Measurements from ENCODE around the gene SOX5. TPM values are rescaled to one million over a fixed set of nuclear protein-coding genes. Genes with fewer than 3 reads are reported as not detected.
A peak's percentile ranks its signal among the peaks of the same experiment; 100 is the strongest.

SOX5 gene
- total and polyA plus RNA-seq, 9 of the 15 experiments (the other 6 are each of a cell fraction or from before 2014, with no cell fraction given) = 8.3 to 16.5 (median 11.9) TPM

DNA sequence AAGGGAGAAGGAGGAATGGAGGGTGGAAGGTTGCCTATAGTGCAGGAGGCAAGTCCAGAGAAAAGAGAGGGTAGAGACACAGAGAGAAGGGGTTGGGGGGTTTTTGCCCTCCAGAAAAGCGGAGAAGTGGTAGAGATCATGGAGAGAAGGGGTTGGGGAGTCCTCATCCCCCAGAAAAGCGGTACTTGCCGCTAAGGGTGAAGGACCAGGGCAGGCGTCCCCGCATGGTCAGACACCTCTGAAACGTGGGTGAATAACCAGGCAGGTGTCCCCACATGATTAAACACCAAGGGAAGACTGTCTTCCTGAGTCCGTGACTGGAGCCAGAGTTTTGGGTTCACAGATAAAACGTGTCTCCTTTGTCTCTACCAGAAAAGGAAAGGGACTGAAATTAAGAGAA, 439.0 kb downstream of the SOX5 start:
- intact Hi-C loops (cut with micrococcal nuclease) = loop anchor here (2.0 kb wide), 1 partner anchor 212 kb away; no protein-coding TSS in a partner anchor
- ChIA-PET POLR2A (interaction anchor here (2.0 kb wide), 1 partner anchor 7 kb away, joined by 6 read pairs; no protein-coding TSS in a partner anchor), CTCF (ENCODE audit: low intra/inter-chr PET ratio) (no interaction called here)
- H4K20me1 ChIP-seq (replicated peaks; ENCODE audit: control insufficient read depth, insufficient read depth, low read length) = no peaks in the 10 kb centered on the region
- peak overlapping the region; percentile 46 to 77; a peak in 3 of 4 replicates for H3K9ac ChIP-seq (ENCODE audit: insufficient read depth in 1 of 2, low read depth in 2 of 2, low read length in 2 of 2)
- peaks cover 5% of the 10 kb centered on the region; the same call in 1 of the 3 replicates for H3K36me3 ChIP-seq (ENCODE audit: control insufficient read depth, insufficient read depth, low read length)
- BruUV-seq (replicated peaks) = no TSS peak
- peak overlapping the region; percentile 79 for H3K27ac ChIP-seq (ENCODE audit: extremely low read depth, low read depth, low read length)
- DNase-seq (ENCODE audit: extremely low read depth in 1 of 4, low spot score in 3 of 4) = peak in 1 of 4 experiments; percentile 45
- TF ChIP-seq L3MBTL2 (IDR thresholded peaks at IDR 0.05) (peak; percentile 41; the same call in 1 of the 2 replicates), JUNB (CRISPR knock-in tag; conservative IDR thresholded peaks at IDR 0.05) (no peak)
- TF ChIP-seq, protein P1, sequence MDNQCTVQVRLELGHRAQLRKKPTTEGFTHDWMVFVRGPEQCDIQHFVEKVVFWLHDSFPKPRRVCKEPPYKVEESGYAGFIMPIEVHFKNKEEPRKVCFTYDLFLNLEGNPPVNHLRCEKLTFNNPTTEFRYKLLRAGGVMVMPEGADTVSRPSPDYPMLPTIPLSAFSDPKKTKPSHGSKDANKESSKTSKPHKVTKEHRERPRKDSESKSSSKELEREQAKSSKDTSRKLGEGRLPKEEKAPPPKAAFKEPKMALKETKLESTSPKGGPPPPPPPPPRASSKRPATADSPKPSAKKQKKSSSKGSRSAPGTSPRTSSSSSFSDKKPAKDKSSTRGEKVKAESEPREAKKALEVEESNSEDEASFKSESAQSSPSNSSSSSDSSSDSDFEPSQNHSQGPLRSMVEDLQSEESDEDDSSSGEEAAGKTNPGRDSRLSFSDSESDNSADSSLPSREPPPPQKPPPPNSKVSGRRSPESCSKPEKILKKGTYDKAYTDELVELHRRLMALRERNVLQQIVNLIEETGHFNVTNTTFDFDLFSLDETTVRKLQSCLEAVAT (IDR thresholded peaks at IDR 0.05) = 0 out of 4 replicates have a peak, but pooled peaks of 1 of the 2 experiments have one; percentile 7
- TF ChIP-seq, protein P2, sequence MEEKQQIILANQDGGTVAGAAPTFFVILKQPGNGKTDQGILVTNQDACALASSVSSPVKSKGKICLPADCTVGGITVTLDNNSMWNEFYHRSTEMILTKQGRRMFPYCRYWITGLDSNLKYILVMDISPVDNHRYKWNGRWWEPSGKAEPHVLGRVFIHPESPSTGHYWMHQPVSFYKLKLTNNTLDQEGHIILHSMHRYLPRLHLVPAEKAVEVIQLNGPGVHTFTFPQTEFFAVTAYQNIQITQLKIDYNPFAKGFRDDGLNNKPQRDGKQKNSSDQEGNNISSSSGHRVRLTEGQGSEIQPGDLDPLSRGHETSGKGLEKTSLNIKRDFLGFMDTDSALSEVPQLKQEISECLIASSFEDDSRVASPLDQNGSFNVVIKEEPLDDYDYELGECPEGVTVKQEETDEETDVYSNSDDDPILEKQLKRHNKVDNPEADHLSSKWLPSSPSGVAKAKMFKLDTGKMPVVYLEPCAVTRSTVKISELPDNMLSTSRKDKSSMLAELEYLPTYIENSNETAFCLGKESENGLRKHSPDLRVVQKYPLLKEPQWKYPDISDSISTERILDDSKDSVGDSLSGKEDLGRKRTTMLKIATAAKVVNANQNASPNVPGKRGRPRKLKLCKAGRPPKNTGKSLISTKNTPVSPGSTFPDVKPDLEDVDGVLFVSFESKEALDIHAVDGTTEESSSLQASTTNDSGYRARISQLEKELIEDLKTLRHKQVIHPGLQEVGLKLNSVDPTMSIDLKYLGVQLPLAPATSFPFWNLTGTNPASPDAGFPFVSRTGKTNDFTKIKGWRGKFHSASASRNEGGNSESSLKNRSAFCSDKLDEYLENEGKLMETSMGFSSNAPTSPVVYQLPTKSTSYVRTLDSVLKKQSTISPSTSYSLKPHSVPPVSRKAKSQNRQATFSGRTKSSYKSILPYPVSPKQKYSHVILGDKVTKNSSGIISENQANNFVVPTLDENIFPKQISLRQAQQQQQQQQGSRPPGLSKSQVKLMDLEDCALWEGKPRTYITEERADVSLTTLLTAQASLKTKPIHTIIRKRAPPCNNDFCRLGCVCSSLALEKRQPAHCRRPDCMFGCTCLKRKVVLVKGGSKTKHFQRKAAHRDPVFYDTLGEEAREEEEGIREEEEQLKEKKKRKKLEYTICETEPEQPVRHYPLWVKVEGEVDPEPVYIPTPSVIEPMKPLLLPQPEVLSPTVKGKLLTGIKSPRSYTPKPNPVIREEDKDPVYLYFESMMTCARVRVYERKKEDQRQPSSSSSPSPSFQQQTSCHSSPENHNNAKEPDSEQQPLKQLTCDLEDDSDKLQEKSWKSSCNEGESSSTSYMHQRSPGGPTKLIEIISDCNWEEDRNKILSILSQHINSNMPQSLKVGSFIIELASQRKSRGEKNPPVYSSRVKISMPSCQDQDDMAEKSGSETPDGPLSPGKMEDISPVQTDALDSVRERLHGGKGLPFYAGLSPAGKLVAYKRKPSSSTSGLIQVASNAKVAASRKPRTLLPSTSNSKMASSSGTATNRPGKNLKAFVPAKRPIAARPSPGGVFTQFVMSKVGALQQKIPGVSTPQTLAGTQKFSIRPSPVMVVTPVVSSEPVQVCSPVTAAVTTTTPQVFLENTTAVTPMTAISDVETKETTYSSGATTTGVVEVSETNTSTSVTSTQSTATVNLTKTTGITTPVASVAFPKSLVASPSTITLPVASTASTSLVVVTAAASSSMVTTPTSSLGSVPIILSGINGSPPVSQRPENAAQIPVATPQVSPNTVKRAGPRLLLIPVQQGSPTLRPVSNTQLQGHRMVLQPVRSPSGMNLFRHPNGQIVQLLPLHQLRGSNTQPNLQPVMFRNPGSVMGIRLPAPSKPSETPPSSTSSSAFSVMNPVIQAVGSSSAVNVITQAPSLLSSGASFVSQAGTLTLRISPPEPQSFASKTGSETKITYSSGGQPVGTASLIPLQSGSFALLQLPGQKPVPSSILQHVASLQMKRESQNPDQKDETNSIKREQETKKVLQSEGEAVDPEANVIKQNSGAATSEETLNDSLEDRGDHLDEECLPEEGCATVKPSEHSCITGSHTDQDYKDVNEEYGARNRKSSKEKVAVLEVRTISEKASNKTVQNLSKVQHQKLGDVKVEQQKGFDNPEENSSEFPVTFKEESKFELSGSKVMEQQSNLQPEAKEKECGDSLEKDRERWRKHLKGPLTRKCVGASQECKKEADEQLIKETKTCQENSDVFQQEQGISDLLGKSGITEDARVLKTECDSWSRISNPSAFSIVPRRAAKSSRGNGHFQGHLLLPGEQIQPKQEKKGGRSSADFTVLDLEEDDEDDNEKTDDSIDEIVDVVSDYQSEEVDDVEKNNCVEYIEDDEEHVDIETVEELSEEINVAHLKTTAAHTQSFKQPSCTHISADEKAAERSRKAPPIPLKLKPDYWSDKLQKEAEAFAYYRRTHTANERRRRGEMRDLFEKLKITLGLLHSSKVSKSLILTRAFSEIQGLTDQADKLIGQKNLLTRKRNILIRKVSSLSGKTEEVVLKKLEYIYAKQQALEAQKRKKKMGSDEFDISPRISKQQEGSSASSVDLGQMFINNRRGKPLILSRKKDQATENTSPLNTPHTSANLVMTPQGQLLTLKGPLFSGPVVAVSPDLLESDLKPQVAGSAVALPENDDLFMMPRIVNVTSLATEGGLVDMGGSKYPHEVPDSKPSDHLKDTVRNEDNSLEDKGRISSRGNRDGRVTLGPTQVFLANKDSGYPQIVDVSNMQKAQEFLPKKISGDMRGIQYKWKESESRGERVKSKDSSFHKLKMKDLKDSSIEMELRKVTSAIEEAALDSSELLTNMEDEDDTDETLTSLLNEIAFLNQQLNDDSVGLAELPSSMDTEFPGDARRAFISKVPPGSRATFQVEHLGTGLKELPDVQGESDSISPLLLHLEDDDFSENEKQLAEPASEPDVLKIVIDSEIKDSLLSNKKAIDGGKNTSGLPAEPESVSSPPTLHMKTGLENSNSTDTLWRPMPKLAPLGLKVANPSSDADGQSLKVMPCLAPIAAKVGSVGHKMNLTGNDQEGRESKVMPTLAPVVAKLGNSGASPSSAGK (IDR thresholded peaks at IDR 0.05) = peak; percentile 80
- no peak for FAIRE-seq
- peak overlapping the region; percentile 76 for H2AFZ ChIP-seq (ENCODE audit: low read depth, low read length)
- H3K9me3 ChIP-seq (replicated peaks; ENCODE audit: control insufficient read depth, insufficient read depth, low read depth, low read length) = no peaks in the 10 kb centered on the region; the same call in 1 of the 2 replicates
- ATAC-seq = peak; percentile 56
- peak overlapping the region; percentile 72 for H3K4me2 ChIP-seq (ENCODE audit: insufficient read depth, low read length)
- no peaks in the 10 kb centered on the region for H3K27me3 ChIP-seq (ENCODE audit: control insufficient read depth in 2 of 2, insufficient read depth in 2 of 2, low read length in 2 of 2)
- peaks cover 45% of the 10 kb centered on the region for H3K79me2 ChIP-seq (ENCODE audit: control insufficient read depth, insufficient read depth, low read length)
- WGBS (ENCODE audit: insufficient coverage, low coverage, missing lambda C conversion rate) = 22% methylated on average over 7 of the region's 8 CpGs
- in situ Hi-C loops (cut with MboI) = no loop called here
- 0 out of 5 replicates have a peak, but pooled peaks cover 0 to 6% of the 10 kb centered on the region in 2 experiments for H3K4me1 ChIP-seq (replicated peaks in 1 of 2; ENCODE audit: control insufficient read depth in 2 of 2, insufficient read depth in 2 of 2, low read length in 2 of 2)
- peak overlapping the region; percentile 43 for H3K4me3 ChIP-seq
- no peaks in the 10 kb centered on the region for H3K9me1 ChIP-seq (ENCODE audit: control insufficient read depth, insufficient read depth, low read length)
